OCI-LY3 (cell line): ENCODE results near the gene FSTL4.

ENCODE experiments used
- EZH2phosphoT487 ChIP-seq: fragments of 200-600 bp; shearing (Covaris generic); IDR thresholded peaks from 2 replicates; pipeline ENCODE4 v1.6.1; 2018; ENCODE audit warnings: antibody characterized with exemption, mixed run types, low read depth
- TF ChIP-seq, protein P1 (sequence below): fragments of 200-600, 300-600 bp; sonication (generic); IDR thresholded peaks from 2 replicates; pipeline ENCODE4 v1.5.1; 2014; ENCODE audit warnings: antibody characterized with exemption, low read length, low read depth

GRCh38 chr5:133250527-133250926, 361.8 kb downstream of the FSTL4 start:
- TF ChIP-seq, protein P1, sequence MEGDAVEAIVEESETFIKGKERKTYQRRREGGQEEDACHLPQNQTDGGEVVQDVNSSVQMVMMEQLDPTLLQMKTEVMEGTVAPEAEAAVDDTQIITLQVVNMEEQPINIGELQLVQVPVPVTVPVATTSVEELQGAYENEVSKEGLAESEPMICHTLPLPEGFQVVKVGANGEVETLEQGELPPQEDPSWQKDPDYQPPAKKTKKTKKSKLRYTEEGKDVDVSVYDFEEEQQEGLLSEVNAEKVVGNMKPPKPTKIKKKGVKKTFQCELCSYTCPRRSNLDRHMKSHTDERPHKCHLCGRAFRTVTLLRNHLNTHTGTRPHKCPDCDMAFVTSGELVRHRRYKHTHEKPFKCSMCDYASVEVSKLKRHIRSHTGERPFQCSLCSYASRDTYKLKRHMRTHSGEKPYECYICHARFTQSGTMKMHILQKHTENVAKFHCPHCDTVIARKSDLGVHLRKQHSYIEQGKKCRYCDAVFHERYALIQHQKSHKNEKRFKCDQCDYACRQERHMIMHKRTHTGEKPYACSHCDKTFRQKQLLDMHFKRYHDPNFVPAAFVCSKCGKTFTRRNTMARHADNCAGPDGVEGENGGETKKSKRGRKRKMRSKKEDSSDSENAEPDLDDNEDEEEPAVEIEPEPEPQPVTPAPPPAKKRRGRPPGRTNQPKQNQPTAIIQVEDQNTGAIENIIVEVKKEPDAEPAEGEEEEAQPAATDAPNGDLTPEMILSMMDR = no peak
- TF ChIP-seq EZH2phosphoT487 = no peak
